Left cardiac atrium (tissue), 4 donors: Measurements from ENCODE around the gene WNK1. TPM values are rescaled to one million over a fixed set of nuclear protein-coding genes. Genes with fewer than 3 reads are reported as not detected.
"Not testable (repeated sequence)": the region's sequence is repeated elsewhere in the genome, so short reads cannot be mapped to it uniquely, and the experiment has no call there.

Experiments used
- ATAC-seq, 2 donors: fragments of 200-7000 bp; cut with Tn5 transposase; one replicate each; pipeline ENCODE4 v1.9.1; 2020; ENCODE audit warnings: mild to moderate bottlenecking in 2 of 2, moderate library complexity in 2 of 2
- DNase-seq: peaks from one replicate; pipeline ENCODE4 v3.0.0-alpha.2; 2020
- intact Hi-C, 2 donors: fragments of 100-400 bp; cut with DNase I; formaldehyde crosslinking; loops; one replicate each; pipeline versions ENCODE4 v1.14.1 to v1.15.1; 2022 to 2023
- total RNA-seq, 2 donors: library from RNA; stranded (reverse); fragmentation: NEBNext Ultra II Directional; extraction: Animal tissue kit (Norgen Biotek cat#: 25700); gene quantifications; one replicate each; pipeline ENCODE4 v1.2.1, GENCODE V29; 2021
- donor health status: DM: no; HTN: yes; CAD: no.
- donor health status: DM: no; HTN: yes; CAD: no; lungs with severe emphysema.
- donor health status: DM: yes; HTN: yes; CAD: no.
- donor health status: Dilated cardiomyopathy.

WNK1 gene
- total RNA-seq, 2 donors from 2014 or later: 251 to 255 TPM

DNA sequence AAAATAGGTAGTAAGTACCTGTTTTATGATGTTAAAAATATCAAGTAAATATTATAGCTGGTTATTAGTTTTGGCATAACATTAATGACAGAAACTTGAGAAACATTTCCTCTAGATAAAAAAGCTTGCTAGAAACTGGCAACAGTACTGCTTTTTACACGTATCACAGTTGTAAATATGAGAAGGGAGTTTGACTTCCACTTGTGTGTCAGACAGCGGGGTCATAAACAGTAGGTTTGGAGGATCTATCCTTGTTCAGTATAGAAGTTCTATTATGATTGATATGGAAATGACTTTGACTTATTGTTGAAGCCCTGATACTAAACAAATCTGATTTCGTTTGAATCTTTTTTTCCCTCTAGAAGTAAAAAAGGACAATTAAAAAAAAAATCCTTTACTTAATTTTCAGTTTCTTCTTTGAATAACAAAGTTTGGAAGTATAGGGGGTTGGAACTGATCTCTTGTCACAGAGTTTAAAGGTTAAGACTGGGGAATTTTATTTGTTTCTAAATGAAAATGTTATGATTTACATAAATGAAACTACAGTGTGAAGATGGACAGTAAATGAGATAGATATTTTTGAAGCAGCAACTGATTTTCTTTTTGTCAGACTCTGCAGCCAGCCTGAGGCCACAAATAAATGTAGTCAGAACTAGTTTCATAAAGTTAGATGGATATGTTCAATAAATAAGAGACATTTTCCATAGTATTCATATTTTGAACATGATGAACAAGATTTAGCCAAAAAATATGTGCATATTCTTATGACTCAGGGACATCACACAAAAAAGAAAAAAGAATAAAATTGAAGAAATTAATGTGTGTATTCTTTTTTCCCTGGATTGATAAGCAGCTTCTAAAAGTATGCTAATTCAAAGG is 50.1 kb downstream of the WNK1 start:
- intact Hi-C loops: loop anchor here in 1 of 2 donors (10.0 kb wide), 1 partner anchor 48 kb away; the partner anchor contains the start of gene WNK1
- DNase-seq (no peak), ATAC-seq (peak in 1 of 2 donors; percentile 37)

DNA sequence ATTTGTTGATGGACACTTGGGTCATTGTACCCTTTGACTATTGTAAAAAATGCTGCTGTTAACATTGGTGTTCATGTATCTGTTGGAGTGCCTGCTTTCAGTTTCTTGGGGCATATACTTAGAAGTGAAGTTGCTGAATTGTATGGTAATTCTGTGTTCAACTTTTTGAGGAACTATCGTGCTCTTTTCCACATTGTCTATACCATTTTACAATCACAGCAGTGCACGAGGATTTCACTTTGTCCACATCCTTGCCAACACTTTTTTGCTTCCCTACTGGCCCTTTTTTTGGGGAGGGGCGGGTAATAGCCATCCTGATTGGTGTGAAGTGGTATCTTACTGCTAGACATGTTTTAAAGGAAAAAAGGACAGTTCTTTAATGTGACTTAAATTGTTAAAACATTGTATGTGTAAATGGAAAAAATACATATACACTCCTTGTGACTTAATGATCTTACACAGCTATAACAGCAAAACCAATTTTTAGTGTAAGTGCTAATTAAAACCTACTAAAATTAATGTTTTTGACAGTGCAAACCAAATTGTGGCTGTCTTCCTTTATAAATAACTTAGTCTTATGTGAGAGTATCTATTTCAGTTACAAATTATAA is 52.7 kb downstream of the WNK1 start:
- intact Hi-C loops: loop anchor here in 1 of 2 donors (10.0 kb wide), 1 partner anchor 50 kb away; the partner anchor contains the start of gene WNK1
- ATAC-seq: no peak
- no peak for DNase-seq

DNA sequence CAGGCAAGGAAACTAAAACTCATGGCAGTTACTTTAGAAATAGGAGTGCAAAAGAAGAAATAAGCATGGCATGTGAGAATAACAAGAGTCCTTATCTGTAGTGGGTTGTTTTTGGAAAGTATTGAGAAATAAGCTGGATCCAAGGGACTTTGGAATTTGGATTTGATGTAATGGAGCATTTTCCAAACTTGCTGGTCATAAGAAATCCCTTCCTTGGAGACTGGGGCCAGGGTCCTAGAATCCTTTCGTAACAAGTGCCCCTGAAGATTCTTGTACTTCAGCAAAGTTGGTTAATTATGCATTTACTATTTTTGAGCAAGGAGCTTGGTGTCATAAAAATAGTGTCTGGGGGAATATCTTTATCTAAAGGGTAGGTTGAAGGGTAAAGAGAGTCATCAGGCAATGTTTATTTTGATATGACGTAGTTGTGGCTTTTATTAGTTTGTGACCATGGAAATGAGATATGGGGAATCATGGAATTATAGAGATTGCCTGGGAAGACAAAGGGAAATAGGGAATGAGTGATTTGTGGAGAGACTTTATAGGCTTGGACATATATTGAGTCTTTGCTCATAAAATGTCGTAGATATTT is 53.9 kb downstream of the WNK1 start:
- no peak for DNase-seq
- intact Hi-C loops: loop anchor here in 1 of 2 donors (10.0 kb wide), 1 partner anchor 51 kb away; the partner anchor contains the start of gene WNK1
- peak; percentile 31 to 44 for ATAC-seq

DNA sequence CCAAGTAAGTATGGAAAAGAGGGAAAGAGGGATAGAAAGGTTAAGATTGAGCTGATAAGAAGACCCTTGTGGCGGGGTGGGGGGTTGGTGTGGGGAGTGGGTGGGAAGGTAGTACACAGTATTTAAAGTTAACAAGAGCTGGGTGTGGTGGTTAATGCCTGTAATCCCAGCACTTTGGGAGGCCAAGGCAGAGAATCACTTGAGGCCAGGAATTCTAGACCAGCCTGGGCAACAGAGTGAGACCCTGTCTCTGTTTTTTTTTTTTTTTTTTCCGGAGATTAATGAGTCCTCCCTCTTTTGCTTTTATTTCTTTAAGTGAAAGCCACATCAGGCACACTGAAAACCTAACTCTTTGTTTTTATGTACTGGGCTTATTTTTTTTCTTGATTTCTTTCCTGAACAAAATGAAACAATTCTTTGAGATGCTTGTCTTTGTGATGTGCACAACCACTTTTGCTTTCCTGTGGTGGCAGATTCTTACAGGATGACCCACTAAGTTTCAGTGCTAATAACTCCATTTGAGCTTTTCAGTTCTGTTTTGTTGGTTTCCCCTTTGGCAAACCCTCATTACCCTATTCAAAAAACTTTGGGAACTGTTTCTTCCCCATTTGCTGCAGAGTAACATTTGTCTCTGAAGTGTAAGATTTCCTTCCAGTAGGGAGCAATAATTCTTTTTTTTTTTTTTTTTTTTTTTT is 54.8 kb downstream of the WNK1 start:
- DNase-seq: no peak
- peak in 1 of 2 donors; percentile 13 for ATAC-seq
- intact Hi-C loops: loop anchor here in 1 of 2 donors (10.0 kb wide), 1 partner anchor 52 kb away; the partner anchor contains the start of gene WNK1

DNA sequence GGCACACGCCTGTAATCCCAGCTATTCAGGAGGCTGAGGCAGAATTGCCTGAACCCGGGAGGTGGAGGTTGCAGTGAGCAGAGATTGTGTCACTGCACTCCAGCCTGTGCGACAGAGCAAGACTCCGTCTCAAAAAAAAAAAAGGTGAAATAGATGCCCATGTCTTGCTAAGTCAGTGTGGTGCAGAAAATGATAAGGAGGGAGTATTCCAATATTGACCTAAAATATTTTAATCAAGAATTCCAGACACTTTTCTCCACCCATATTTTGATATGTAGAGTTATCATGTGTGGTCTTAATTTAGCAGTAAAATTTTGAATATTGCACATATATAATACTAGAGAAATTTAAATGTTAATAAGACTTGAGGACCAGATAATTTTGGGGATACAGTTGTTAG is 57.7 kb downstream of the WNK1 start:
- DNase-seq (no peak), ATAC-seq (no peak)

DNA sequence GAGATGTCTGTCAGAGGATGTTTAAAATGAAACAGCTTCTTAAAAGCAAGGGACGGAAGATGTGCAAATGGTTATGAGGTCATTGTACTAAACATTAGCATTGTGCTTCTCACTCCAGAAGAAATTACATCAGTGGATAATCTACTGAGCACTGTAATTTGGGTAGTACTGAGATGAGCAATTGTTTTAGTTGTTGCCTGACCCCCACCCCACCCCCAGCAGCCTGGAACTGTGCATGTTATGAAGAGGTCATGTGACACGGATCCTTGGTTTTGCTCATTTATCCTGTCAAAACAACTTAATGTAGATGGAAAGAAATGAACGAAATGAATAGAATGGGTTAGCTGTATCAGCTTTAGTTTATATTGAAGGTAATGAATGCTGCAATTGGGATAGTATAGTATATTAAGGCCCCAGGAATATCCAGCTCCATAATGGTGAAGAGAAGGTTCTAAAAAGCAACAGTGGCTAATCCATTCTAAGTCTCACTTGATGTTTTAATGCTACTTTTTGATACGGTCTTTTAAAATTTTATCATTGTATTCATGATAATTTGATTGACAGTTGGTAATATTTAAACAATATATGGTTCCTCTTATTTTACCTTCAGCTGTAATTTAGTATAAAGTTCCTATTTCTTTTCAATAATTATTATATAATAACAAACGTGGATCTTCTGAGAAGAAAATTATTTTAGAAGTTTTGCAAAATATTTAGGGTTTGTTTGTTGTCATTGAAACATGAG is 58.5 kb downstream of the WNK1 start:
- intact Hi-C loops: loop anchor here (5.0 to 10.0 kb wide), 2 partner anchors 54 to 246 kb away; no protein-coding TSS in a partner anchor

More for the DNA sequence above, 57.7 kb downstream of the WNK1 start:
- intact Hi-C loops: loop anchor here (5.0 to 10.0 kb wide), 2 partner anchors 53 to 245 kb away; no protein-coding TSS in a partner anchor

DNA sequence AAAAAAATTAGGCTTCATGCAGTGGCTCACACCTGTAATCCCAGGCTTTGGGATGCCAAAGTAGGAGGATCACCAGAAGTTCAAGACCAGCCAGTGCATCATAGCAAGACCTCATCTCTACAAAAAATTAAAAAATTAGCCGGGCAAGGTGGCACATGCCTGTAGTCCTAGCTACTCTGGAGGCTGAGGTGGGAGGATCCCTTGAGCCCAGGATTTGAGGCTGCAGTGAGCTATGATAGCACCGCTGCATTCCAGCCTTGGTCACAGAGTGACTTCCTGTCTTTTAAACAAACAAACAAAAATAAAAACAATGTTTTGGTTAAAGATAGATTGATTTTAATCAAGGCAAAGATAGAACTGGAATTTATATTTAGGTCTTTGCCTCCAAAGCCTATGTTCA is 60.6 kb downstream of the WNK1 start:
- ATAC-seq: no peak
- no peak for DNase-seq
- intact Hi-C loops: loop anchor here (5.0 to 10.0 kb wide), 2 partner anchors 56 to 248 kb away; no protein-coding TSS in a partner anchor

More for the DNA sequence above, 58.5 kb downstream of the WNK1 start:
- ATAC-seq (no peak), DNase-seq (no peak)

DNA sequence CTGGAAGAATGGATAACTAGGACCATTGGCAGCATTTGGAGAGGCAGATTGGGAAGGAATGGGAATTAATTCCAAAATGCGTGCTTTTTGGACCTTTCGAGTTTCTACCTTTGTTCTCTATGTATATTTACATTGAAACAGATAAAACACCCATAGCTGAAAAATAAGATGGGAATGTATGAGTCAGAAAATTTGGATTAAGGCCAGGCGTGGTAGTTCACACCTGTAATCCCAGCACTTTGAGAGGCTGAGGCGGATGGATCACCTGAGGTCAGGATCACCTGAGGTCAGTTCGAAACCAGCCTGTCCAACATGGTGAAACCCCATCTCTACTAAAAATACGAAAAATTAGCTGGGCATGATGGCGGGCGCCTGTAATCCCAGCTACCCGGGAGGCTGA is 65.1 kb downstream of the WNK1 start:
- DNase-seq, ATAC-seq: not testable (repeated sequence)
- intact Hi-C loops: loop anchor here (5.0 to 10.0 kb wide), 2 partner anchors 250 to 253 kb away; no protein-coding TSS in a partner anchor

DNA sequence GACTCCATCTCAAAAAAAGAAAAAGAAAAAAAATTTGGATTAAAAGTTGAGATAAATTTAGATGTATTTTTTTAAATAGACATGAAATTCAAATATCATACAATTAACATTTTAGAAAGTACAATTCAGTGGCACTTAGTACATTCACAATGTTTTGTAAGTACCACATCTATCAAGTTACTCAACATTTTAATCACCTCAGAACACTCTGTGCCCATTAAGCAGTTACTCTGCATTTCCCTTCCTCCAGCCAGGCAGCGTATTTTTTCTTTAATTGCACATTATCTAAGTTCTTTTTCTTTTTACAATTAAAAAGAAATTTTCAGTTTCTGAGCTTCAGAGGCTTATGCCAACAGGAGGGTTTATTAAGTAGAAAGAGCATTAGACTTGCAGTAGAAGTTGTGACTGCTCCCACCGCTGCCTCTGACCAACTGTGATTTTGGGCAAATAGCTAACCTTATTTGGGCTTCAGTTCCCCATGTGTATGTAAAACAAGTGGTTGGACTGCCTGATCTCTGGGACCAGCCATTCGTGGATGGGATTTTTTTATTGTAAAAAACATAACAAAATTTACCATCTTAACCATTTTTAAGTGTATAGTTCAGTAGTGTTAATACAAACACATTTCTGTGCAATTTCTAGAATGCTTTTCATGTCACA is 65.7 kb downstream of the WNK1 start:
- intact Hi-C loops: loop anchor here (5.0 to 10.0 kb wide), 2 partner anchors 251 to 253 kb away; no protein-coding TSS in a partner anchor
- ATAC-seq (no peak), DNase-seq (no peak)

DNA sequence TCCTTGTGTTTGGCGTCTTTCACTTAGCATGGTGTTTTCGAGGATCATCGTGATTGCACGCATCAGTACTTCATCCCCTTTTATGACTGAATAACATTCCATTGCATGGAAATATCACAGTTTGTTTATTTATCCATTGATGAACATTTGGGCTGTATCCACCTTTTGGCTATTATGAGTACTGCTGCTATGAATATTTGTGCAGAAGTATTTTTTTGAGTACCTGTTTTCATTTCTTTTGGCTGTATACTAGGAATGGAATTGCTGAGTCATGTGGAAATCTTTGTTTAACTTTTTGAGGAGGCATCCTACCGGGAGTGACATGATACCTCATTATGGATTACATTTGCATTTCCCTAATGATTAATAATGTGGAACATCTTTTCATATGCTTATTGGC is 66.4 kb downstream of the WNK1 start:
- ATAC-seq: no peak
- intact Hi-C loops: loop anchor here (5.0 to 10.0 kb wide), 2 partner anchors 251 to 254 kb away; no protein-coding TSS in a partner anchor
- DNase-seq: no peak

DNA sequence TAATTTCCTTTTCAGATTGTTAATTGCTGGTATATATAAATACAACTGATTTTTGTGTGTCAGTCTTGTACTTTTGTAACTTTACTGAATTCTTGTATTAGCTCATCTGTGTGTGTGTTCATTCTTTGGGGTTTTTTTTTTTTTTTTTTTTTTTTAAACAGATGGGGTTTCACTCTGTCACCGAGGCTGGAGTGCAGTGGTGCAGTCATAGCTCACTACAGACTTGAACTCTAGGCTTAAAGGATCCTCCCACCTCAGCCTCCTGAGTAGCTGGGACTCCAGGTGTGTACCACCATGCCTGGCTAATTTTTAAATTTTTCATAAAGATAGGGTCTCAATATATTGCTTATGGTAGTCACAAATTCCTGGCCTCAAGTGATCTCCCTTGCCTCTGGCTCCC is 68.0 kb downstream of the WNK1 start:
- DNase-seq (no peak), ATAC-seq (no peak)
- intact Hi-C loops: no loop called here

DNA sequence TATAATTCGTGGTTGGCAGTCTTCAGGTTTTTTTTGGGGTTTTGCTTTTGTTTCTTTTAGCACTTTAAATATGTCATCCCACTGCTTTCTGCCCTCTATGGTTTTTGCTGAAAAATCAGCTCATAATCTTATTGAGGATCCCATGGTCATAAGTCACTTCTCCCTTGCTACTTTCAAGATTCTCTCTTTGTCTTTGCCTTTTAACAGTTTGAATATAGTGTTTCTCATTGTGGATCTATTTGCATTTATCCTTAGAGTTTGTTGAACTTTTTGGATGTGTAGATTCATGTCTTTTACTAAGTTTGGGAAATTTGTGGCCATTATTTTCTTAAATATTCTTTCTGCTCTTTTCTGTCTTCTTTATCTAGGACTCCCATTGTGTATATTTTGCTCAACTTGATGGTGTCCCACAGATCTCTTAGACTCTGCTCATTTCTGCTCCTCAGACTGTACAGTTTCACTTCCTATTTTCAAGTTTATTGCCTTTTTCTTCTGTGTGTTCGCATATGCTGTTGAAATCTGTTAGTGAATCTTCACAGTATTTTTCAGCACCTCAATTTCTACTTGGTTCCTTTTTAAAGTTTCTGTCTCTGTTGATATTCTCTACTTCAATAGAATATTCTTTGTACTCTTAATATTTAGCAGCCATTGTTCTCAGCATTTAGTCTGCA is 70.8 kb downstream of the WNK1 start:
- intact Hi-C loops: no loop called here
- no peak for DNase-seq

DNA sequence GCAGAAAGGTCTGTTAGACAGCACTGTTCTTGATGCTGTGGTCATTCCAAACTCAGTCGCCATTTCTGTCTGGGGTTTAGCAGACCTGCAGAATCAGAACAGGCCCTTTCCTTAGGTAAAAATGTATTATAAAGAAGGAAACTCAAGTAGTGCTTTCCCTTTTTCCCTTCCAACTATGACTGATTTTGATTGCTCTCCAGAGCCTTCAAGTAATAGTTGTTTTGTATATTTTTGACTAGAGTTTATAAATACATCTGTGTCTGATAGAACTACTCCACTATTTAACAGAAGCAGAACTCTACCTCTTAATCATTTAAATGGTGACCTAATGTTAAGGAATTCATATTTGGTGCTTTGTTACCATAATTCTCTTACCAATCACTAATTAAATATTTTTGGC is 74.0 kb downstream of the WNK1 start:
- no peak for ATAC-seq
- DNase-seq: no peak
- intact Hi-C loops: no loop called here

More for the DNA sequence above, 70.8 kb downstream of the WNK1 start:
- no peak for ATAC-seq

DNA sequence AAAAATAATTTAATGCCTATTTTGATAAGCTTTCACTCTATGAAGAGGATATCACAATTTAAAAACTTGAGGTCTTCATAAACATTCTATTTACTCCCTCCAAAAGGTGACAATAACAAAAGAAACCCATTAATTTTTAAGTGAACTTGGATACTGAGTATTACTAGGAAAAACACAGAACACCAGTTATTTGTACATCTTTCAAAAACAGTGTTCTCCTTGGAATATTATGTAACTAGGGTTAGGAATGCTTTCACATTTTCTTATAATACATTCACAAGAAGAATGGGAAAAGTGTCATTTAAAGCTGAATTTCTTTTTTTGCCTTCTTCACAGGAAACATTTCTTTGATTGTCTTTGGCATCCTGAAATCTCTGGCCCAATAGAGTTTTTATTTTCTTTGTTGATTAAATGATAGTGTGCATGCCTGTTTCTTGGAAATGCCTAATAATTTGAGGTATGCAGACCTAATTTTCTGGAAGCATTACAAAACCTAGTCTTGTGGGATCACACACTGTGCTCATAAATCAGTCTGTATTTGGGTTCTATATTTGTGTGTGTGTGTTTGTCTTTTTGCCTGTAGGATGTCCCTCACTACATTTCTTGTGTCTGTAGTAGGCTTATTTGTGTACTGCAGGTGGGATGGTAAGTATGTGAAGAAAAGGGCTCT is 76.5 kb downstream of the WNK1 start:
- no peak for ATAC-seq
- intact Hi-C loops: no loop called here

DNA sequence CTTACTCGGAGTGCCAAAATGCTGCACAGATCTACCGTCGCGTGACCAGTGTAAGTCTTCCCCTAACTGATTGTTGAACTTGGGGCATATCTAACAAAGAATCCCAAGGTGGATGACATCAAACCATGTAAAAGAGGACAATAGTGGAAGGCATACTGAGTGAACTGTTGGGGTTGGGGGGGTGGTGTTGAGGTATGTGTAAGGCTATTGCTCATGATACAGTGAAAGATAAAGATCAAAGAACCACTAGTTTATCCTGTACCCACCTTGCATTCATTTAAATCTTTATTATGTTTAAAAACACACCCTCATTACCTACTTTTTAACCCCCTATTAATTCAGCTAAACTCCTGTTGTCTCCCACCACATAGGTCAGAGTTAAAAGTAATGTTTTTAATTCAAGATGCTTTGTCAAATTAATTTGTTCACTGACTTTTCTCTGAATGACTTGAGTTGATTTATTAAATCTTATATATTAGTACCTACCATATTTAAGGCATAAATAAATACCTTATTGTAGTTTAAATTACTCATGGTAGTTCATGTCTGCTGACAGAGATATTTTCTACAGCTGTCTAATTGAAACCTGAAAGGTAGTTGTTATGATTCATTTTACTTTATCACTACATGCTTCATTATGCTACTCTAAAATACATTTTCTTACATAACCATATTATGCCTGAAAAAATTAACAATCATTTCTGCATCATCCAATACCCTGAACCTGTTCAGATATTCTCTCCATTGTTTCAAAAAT is 77.9 kb downstream of the WNK1 start:
- ATAC-seq: no peak
- intact Hi-C loops: no loop called here
- no peak for DNase-seq

More for the DNA sequence above, 76.5 kb downstream of the WNK1 start:
- no peak for DNase-seq
